HepG2 (cell line): Measurements from ENCODE around the gene FOXP3.

Source experiments
- EP300 ChIP-seq, 3 experiments: sonication (generic) in 1 of 3; formaldehyde crosslinking in 1 of 3; IDR thresholded peaks; 2 replicates each; pipeline versions ENCODE4 v1.5.1 to v1.6.1; 2011 to 2020; ENCODE audit warnings: low read depth in 2 of 3, low read length in 2 of 3, borderline replicate concordance in 1 of 3, improper control_type of control experiment in 1 of 3, mild to moderate bottlenecking in 1 of 3, missing genetic modification reagents in 1 of 3, moderate library complexity in 1 of 3
- HIC2 ChIP-seq: sonication (generic); formaldehyde crosslinking; IDR thresholded peaks from 2 replicates; pipeline ENCODE4 v1.9.0; 2022; ENCODE audit warnings: low read depth, missing genetic modification reagents
- POLR2A ChIP-seq, 2 experiments: IDR thresholded peaks; 2 replicates each; pipeline ENCODE4 v1.6.1; 2011; ENCODE audit warnings: low read depth in 2 of 2, low read length in 2 of 2, mild to moderate bottlenecking in 1 of 2, moderate library complexity in 1 of 2; ENCODE audit not compliant: insufficient read depth in 1 of 2
- SETDB1 ChIP-seq: sonication (generic); formaldehyde crosslinking; IDR thresholded peaks from 2 replicates; pipeline ENCODE4 v1.5.1; 2020; ENCODE audit warnings: missing genetic modification reagents, mild to moderate bottlenecking, borderline replicate concordance
- SP2 ChIP-seq: sonication (generic); formaldehyde crosslinking; IDR thresholded peaks from 2 replicates; pipeline ENCODE4 v1.5.1; 2020; ENCODE audit warnings: mild to moderate bottlenecking, missing genetic modification reagents
- ZBTB37 ChIP-seq: sonication (generic); formaldehyde crosslinking; IDR thresholded peaks from 2 replicates; pipeline ENCODE4 v1.4.0; 2020; ENCODE audit warnings: mild to moderate bottlenecking, missing genetic modification reagents
- TF ChIP-seq, protein P1 (sequence below): IDR thresholded peaks from 2 replicates; pipeline ENCODE4 v1.6.1; 2016; ENCODE audit warnings: missing compliant biosample characterization, missing genetic modification reagents, borderline replicate concordance

GRCh38 chrX:49256268-49256995 lies 8.1 kb downstream of the FOXP3 start:
- TF ChIP-seq EP300 (IDR thresholded peaks at IDR 0.05; ENCODE audit: low read depth in 2 of 2, low read length in 2 of 2) (no peak), EP300 (CRISPR knock-in tag; IDR thresholded peaks at IDR 0.05; ENCODE audit: borderline replicate concordance) (no peak), POLR2A (IDR thresholded peaks at IDR 0.05; ENCODE audit: insufficient read depth in 1 of 2, low read depth in 2 of 2, low read length in 2 of 2) (no peak), SETDB1 (CRISPR knock-in tag) (no peak), HIC2 (CRISPR knock-in tag) (no peak), SP2 (no peak), ZBTB37 (CRISPR knock-in tag) (no peak)
- TF ChIP-seq, protein P1, sequence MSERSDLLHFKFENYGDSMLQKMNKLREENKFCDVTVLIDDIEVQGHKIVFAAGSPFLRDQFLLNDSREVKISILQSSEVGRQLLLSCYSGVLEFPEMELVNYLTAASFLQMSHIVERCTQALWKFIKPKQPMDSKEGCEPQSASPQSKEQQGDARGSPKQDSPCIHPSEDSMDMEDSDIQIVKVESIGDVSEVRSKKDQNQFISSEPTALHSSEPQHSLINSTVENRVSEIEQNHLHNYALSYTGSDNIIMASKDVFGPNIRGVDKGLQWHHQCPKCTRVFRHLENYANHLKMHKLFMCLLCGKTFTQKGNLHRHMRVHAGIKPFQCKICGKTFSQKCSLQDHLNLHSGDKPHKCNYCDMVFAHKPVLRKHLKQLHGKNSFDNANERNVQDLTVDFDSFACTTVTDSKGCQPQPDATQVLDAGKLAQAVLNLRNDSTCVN (CRISPR knock-in tag): no peak
